Activated T-cell treated with anti-CD3 and anti-CD28 coated beads for 24 hours (primary cell): ENCODE data around the gene METTL5.
"Not testable (repeated sequence)": the region's sequence is repeated elsewhere in the genome, so short reads cannot be mapped to it uniquely, and the experiment has no call there.

Experiments
- DNase-seq: peaks from one replicate; pipeline ENCODE4 v3.0.0-alpha.2; 2020; ENCODE audit warnings: low read depth

The METTL5 gene

DNA sequence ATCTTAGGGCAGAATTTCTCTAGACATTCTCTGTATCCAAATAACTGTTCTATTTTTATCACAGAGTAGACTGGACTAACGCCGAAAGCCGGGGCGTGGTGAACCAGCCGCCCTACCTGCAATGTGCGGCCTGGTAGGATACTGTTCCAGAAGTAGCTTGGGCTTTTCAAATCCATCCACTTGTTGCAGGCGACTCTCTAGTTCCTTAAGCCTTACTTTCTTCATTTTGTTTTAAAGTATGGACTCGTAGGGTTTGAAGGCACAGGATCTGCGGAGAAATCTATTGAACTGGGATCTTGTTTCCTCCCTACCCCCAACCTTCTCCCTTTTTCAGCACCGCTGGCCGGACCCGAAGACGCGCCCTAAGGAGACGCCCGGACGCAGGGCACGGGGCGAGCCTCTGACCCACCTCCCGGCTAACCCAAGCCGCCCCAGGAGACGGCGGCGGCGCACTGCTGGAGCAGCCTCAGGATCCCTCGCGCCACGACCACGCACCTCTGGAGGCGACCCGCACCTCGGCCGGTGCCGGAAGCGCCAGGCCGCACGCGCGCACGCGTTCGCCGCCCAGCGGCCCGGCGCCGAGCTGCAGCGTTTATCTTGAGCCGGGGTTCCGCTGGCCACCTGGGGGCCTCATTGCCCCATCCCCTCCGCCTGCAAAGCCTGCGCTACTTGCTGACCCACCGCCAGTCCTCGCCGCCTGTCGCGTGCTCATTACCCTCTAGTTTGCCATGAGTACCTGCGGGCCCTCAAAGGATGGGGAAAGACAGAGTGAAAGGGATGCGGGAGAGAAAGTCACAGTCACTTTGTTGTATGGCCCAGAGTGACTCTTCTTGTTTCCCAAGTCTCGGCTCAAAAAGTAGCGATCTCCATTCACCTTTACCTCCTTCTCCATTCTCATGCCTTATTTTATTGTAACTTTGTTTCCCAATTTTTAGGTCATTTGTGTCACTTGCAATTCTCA, at the start of gene METTL5:
Gene METTL5, minus strand, starts transcription at position 533 of the 961 bp plus-strand sequence. Its CDS starts 308 bp downstream, at position 225.
- DNase-seq, result peak; percentile 78

DNA sequence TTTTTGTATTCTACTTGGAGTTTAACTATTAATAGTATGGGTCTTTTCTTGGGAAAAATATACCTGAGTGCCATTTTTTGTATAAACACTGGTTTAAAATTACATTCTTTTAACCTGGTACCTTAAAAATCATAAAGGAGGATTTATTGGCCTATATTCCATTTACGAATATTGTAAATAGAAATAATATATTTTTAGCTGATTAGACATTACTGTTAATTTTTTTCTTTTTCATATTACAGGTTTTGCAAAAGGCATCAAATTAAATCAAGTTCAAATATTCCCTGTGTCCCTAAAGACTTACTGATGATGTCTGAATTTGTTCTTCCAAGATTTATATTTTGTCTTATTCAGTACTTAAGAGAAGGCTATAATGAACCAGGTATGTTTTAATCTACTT, 47.3 kb upstream of the METTL5 start:
- DNase-seq, result no peak

DNA sequence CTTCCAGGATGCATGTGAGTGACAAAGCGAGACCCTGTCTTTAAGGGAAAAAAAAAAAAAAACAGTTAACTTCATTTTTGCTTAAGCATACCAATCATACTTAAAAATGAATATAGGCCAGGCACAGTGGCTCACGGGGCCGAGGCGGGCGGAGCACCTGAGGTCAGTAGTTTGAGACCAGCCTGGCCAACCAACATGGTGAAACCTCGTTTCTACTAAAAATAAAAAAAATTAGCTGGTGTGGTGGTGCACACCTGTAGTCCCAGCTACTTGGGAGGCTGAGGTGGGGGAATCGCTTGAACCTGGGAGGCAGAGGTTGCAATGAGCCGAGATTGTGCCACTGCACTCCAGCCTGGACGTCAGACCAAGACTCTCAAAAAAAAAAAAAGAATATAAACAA, 46.7 kb upstream of the METTL5 start:
- not testable (repeated sequence) for DNase-seq

- DNase-seq, result no peak
Observed at GRCh38 chr2:169868951-169869350, 44.2 kb upstream of the METTL5 start.

- DNase-seq, result no peak
Observed at GRCh38 chr2:169867579-169867978, 42.9 kb upstream of the METTL5 start.

GRCh38 chr2:169866230-169866629, 41.5 kb upstream of the METTL5 start:
- not testable (repeated sequence) for DNase-seq

DNA sequence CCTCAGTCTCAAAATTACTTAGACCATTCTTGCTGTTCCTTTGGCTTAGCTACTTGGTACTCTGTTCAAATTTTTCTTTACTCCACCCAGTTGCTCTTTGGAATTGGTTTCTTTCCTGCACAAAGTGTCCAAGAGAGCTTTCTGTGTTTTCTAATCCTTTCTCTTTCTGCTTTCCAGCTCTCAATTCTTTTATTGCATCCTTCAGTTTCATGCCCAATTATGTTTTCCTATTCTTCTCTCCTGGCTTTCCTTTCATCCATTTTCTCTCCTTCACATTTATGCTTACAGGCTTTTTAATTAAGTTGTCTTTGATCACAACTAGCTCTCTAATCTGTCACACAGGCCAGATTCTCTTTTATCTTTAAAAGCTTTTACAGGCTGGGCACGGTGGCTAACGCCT, 40.8 kb upstream of the METTL5 start:
- no peak for DNase-seq

GRCh38 chr2:169862816-169863215, 38.1 kb upstream of the METTL5 start:
- DNase-seq, result no peak

- DNase-seq, result no peak
Observed at GRCh38 chr2:169860149-169860548, 35.4 kb upstream of the METTL5 start.

DNA sequence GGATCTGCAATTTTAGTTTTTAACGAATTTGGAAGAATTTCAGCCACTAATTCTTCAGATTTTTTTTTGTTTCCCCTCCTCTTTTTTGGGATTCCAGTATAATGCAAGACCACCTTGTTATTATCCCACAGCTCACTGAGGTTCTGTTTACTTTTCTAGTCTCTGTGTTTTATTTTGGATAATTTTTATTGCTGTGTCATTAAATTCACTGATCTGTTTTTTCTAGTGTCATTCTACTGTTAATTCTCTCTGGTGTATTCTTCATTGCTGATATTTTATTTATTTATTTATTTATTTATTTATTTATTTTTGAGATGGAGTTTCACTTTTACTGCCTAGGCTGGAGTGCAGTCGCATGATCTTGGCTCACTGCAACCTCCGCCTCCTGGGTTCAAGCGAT, 34.7 kb upstream of the METTL5 start:
- no peak for DNase-seq

DNA sequence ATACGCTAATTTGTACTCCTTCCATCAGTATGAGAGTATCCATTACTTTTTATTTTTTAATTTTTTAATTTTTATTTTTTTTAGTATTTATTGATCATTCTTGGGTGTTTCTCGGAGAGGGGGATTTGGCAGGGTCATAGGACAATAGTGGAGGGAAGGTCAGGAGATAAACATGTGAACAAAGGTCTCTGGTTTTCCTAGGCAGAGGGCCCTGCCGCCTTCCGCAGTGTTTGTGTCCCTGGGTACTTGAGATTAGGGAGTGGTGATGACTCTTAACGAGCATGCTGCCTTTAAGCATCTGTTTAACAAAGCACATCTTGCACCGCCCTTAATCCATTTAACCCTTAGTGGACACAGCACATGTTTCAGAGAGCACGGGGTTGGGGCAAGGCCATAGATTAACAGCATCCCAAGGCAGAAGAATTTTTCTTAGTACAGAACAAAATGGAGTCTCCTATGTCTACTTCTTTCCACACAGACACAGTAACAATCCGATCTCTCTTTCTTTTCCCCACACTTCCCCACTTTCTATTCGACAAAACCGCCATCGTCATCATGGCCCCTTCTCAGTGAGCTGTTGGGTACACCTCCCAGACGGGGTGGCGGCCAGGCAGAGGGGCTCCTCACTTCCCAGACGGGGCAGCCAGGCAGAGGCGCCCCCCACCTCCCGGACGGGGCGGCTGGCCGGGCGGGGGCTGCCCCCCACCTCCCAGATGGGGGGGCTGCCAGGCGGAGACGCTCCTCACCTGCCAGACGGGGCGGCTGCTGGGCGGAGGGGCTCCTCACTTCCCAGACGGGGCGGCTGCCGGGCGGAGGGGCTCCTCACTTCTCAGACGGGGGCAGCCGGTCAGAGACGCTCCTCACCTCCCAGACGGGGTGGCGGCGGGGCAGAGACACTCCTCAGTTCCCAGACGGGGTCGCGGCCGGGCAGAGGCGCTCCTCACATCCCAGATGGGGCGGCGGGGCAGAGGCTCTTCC, 30.9 kb upstream of the METTL5 start:
- DNase-seq, result not testable (repeated sequence)

- DNase-seq, result no peak
Observed at GRCh38 chr2:169853041-169853668, 28.4 kb upstream of the METTL5 start.

- no peak for DNase-seq
Observed at GRCh38 chr2:169849710-169850109, 25.0 kb upstream of the METTL5 start.

- not testable (repeated sequence) for DNase-seq
Observed at GRCh38 chr2:169848959-169849693, 24.4 kb upstream of the METTL5 start.

- no peak for DNase-seq
Observed at GRCh38 chr2:169845016-169845415, 20.3 kb upstream of the METTL5 start.

DNA sequence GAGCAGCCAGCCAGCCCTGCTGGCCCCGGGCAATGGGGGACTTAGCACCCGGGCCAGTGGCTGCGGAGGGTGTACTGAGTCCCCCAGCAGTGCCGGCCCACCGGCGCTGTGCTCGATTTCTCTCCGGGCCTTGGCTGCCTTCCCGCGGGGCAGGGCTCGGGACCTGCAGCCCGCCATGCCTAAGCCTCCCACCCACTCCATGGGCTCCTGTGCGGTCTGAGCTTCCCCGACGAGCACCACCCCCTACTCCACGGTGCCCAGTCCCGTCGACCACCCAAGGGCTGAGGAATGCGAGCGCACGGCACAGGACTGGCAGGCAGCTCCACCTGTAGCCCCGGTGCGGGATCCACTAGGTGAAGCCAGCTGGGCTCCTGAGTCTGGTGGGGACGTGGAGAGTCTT, 16.9 kb upstream of the METTL5 start:
- not testable (repeated sequence) for DNase-seq

DNA sequence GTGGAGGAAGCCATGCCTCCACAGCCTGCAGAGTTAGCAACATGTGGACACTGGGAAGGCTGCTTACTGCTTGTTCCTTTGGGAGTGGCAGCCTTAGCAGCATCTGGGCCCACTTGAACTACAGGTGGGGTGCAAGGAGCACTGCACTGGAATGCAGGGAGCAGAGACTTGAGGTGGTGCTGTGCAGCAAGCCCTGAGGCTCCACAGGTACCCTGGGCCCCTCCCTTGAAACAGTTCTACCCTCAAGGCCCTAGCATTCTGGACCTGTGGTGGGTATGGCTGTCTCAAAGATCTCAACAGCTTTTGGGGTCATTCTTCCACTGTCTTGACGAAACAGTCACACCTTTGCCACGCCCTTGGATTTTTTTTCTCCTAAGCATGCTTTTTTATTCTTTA, 16.0 kb upstream of the METTL5 start:
- no peak for DNase-seq

GRCh38 chr2:169839954-169840746, 15.4 kb upstream of the METTL5 start:
- DNase-seq, result no peak

DNA sequence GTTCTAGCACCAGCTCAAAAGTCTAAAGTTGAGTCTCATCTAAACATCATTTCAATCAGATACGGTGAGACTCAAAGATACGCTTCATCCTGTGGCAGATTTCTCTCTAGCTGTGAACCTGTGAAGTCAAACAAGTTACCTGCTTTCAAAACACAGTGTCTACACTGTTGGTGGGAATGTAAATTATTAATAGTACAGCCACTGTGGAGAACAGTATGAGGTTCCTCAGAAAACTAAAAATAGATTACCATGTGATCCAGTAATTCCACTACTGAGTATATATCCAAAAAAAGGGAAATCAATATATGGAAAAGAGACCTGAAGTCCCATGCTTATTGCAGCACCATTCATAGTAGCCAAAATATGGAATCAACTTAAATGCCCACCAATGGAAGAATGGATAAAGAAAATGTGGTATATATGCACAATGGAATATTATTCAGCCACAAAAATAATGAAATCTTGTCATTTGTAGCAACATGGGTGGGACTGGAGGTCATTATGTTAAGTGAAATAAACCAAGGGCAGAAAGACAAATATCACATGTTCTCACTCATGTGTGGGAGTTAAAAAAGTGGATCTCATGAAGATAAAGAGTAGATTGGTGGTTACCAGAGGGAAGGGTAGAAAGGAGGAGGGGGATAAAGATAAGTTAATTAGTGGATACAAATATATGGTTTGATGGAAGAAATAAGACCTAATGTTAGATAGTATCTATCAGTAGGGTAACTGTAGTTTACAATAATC, 14.2 kb upstream of the METTL5 start:
- no peak for DNase-seq

DNA sequence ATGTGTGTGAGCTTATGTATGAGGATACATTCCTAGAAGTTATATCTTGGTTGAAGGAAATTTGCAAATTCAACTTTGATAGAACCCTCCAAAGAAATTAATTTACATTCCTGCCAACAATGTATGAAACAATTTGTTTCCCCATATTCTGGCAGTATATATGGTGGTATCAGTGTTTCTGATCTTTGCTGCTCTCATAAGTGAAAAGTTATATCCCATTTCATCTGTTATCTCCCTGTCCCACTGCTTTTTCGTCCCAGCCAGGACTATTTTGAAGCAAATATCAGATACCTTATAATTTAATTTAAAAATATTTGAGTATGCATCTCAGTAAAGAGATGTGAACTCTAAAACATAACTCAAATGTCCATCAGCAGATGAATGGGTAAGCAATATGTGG, 9.7 kb upstream of the METTL5 start:
- no peak for DNase-seq
